PC-9 (cell line): Measurements from ENCODE around the gene MMAA. TPM values are rescaled to one million over a fixed set of nuclear protein-coding genes. Genes with fewer than 3 reads are reported as not detected.

Experiments
- BruUV-seq: library from RNA; stranded (reverse); fragments of 400-500 nt; replicated peaks from 2 replicates; lab custom pipeline; 2021; lab: Mats Ljungman, UMichigan
- CTCF ChIA-PET: fragments of 300-600 bp; sonication (Branson Sonifier 250); formaldehyde crosslinking; loops from one replicate; lab custom pipeline; 2022; ENCODE audit warnings: antibody characterized with exemption; lab: Charles Lee
- POLR2A ChIA-PET: fragments of 300-600 bp; sonication (Branson Sonifier 250); formaldehyde crosslinking; loops from one replicate; lab custom pipeline; 2022; ENCODE audit warnings: antibody characterized with exemption; ENCODE audit not compliant: unreplicated experiment; lab: Charles Lee
- DNase-seq, 2 experiments: peaks; one replicate each; pipeline versions ENCODE4 v3.0.0 to v3.0.0-alpha.2; 2015 to 2022; ENCODE audit warnings: mixed read lengths in 1 of 2
- H2AFZ ChIP-seq: fragments of 200-600 bp; sonication (generic); 2 replicates; pipeline ENCODE4 v1.8.1; 2017; ENCODE audit warnings: antibody characterized with exemption
- H3F3A ChIP-seq: fragments of 200-600 bp; sonication (generic); 2 replicates; pipeline ENCODE4 v1.8.1; 2017; ENCODE audit warnings: antibody characterized with exemption, mild to moderate bottlenecking, low read depth; ENCODE audit not compliant: insufficient read depth
- H3K27ac ChIP-seq: fragments of 200-600 bp; sonication (generic); 2 replicates; pipeline ENCODE4 v1.6.1; 2016; ENCODE audit warnings: mixed run types
- H3K27me3 ChIP-seq: fragments of 200-600 bp; sonication (generic); 2 replicates; pipeline ENCODE4 v1.6.1; 2016; ENCODE audit warnings: low read depth, mixed run types; ENCODE audit not compliant: insufficient read depth
- H3K36me3 ChIP-seq: fragments of 200-600 bp; sonication (generic); 2 replicates; pipeline ENCODE4 v1.6.1; 2016; ENCODE audit warnings: low read depth, mixed run types
- H3K4me1 ChIP-seq: fragments of 200-600 bp; sonication (generic); replicated peaks from 2 replicates; pipeline ENCODE4 v1.6.1; 2016; ENCODE audit warnings: mixed run types; ENCODE audit not compliant: insufficient read depth
- H3K4me2 ChIP-seq: fragments of 200-600 bp; sonication (generic); 2 replicates; pipeline ENCODE4 v1.6.1; 2017; ENCODE audit warnings: mixed run types
- H3K4me3 ChIP-seq: fragments of 200-600 bp; sonication (generic); 2 replicates; pipeline ENCODE4 v1.6.1; 2016; ENCODE audit warnings: mixed run types
- H3K79me2 ChIP-seq: fragments of 200-600 bp; sonication (generic); 2 replicates; pipeline ENCODE4 v1.6.1; 2017; ENCODE audit warnings: low read depth, mixed run types
- H3K9me2 ChIP-seq: fragments of 200-600 bp; sonication (generic); 2 replicates; pipeline ENCODE4 v1.8.1; 2017; ENCODE audit warnings: mild to moderate bottlenecking; ENCODE audit not compliant: insufficient read depth
- H3K9me3 ChIP-seq: fragments of 200-600 bp; sonication (generic); 2 replicates; pipeline ENCODE4 v1.8.1; 2016; ENCODE audit warnings: low read depth; ENCODE audit not compliant: insufficient read depth
- H4K20me1 ChIP-seq: fragments of 200-600 bp; sonication (generic); 2 replicates; pipeline ENCODE4 v1.8.1; 2017; ENCODE audit not compliant: insufficient read depth
- EZH2 ChIP-seq: fragments of 200-600 bp; sonication (generic); IDR thresholded peaks from 2 replicates; pipeline ENCODE4 v1.8.0; 2017; ENCODE audit warnings: antibody characterized with exemption, low read depth
- intact Hi-C: fragments of 100-400 bp; cut with micrococcal nuclease; formaldehyde crosslinking; loops from one replicate; pipeline ENCODE4 v1.10.0; 2022; ENCODE audit not compliant: unreplicated experiment
- total RNA-seq: library from RNA; stranded (reverse); gene quantifications from 2 replicates; pipeline ENCODE4 v1.2.3, GENCODE V29; 2021
- TF ChIP-seq, protein P1 (sequence below): fragments of 200-600 bp; sonication (generic); conservative IDR thresholded peaks from 2 replicates; pipeline ENCODE4 v1.6.1; 2017; ENCODE audit warnings: mixed run types, antibody characterized with exemption, mild to moderate bottlenecking, moderate library complexity

MMAA gene
- total RNA-seq, 1 experiment from 2014 or later, result 6.3 TPM

DNA sequence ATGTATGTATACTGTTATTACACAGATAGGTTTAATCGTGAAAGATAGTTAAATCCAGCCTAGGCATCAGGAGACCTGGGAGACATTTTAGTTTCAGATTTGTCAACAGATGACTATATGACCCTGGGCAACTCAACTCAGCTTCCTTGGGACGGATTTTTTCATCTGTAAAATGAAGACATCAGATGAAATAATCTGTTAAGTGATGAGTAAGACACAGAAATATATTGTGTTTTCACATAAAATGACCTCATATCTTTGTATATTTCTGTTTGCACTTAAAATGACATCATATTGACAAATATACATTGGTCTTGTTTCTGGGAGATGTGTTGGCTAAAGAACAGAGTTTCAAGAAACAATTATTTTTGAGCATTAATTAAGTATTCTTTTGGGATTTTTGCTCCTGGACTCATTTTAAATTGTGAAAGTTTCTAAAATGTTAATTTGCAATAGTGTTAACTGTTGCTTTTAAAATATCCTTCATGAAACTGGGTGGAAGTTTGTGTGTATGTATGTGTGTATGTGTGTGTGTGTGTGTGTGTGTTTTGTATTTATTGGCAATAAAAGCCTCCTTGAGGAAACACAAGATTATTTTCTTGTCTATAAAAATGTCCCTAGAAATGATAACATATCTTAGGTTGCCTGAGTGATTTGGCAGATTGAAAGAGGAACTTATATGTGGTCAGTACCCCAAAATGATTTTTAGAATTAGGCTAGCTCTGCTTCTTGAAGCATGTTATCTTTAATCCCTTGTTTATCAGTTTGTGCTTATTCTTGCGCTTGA lies 29.1 kb upstream of the MMAA start:
- H4K20me1 ChIP-seq, result no peaks in the 10 kb centered on the region
- no peaks in the 10 kb centered on the region for H3K27me3 ChIP-seq
- no TSS peak for BruUV-seq
- no peaks in the 10 kb centered on the region for H3F3A ChIP-seq
- no peak for TF ChIP-seq EZH2
- TF ChIP-seq, protein P1, sequence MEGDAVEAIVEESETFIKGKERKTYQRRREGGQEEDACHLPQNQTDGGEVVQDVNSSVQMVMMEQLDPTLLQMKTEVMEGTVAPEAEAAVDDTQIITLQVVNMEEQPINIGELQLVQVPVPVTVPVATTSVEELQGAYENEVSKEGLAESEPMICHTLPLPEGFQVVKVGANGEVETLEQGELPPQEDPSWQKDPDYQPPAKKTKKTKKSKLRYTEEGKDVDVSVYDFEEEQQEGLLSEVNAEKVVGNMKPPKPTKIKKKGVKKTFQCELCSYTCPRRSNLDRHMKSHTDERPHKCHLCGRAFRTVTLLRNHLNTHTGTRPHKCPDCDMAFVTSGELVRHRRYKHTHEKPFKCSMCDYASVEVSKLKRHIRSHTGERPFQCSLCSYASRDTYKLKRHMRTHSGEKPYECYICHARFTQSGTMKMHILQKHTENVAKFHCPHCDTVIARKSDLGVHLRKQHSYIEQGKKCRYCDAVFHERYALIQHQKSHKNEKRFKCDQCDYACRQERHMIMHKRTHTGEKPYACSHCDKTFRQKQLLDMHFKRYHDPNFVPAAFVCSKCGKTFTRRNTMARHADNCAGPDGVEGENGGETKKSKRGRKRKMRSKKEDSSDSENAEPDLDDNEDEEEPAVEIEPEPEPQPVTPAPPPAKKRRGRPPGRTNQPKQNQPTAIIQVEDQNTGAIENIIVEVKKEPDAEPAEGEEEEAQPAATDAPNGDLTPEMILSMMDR, result no peak
- H3K27ac ChIP-seq, result no peak overlapping the region
- no peaks in the 10 kb centered on the region for H3K36me3 ChIP-seq
- no peaks in the 10 kb centered on the region for H3K9me2 ChIP-seq
- CTCF ChIA-PET, result no interaction called here
- H3K4me2 ChIP-seq, result no peak overlapping the region
- POLR2A ChIA-PET, result no interaction called here
- intact Hi-C loops, result no loop called here
- no peak overlapping the region for H2AFZ ChIP-seq
- DNase-seq, result no peak
- H3K9me3 ChIP-seq, result no peaks in the 10 kb centered on the region
- no peaks in the 10 kb centered on the region for H3K79me2 ChIP-seq
- no peak overlapping the region for H3K4me3 ChIP-seq
- H3K4me1 ChIP-seq, result no peaks in the 10 kb centered on the region

DNA sequence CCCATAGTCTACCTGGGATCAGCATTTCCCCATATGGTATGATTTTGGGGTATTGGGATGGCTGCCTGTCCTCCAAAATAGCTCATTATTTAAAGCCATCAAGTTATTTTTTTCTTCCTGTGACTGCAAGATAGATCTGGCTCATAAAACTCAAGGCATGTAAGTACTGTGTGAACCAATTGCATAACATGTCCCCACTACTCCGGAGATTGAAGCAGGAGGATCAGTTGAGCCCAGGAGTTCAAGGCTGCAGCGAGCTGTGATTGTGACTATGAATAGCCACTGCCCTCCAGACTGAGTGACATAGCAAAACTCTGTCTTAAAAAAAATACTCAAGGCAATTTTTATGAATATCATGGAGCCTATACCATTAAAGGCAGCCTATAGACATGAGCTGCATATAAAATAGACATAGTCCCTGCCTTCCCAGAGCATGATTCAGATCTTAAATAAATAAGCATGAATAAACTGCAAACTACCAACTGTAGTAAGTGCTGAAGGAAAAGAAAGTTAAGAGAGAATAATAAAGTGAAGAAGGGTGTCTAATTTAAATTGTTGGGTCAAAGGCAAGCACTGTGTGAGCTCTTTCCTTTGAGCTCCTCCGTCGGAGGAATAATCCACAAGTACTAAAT lies 16.9 kb upstream of the MMAA start:
- Histone ChIP-seq H3K27ac (no peak overlapping the region), H3K9me3 (no peaks in the 10 kb centered on the region), H3K36me3 (no peaks in the 10 kb centered on the region), H3K9me2 (no peaks in the 10 kb centered on the region), H3K4me2 (no peak overlapping the region), H2AFZ (no peak overlapping the region), H4K20me1 (no peaks in the 10 kb centered on the region), H3K4me3 (no peak overlapping the region), H3K4me1 (no peaks in the 10 kb centered on the region), H3K27me3 (no peaks in the 10 kb centered on the region), H3K79me2 (no peaks in the 10 kb centered on the region), H3F3A (no peaks in the 10 kb centered on the region)
- TF ChIP-seq, protein P1, result no peak
- TF ChIP-seq EZH2, result no peak
- BruUV-seq, result no TSS peak
- POLR2A ChIA-PET, result no interaction called here
- CTCF ChIA-PET, result no interaction called here
- DNase-seq, result no peak
- intact Hi-C loops, result no loop called here

DNA sequence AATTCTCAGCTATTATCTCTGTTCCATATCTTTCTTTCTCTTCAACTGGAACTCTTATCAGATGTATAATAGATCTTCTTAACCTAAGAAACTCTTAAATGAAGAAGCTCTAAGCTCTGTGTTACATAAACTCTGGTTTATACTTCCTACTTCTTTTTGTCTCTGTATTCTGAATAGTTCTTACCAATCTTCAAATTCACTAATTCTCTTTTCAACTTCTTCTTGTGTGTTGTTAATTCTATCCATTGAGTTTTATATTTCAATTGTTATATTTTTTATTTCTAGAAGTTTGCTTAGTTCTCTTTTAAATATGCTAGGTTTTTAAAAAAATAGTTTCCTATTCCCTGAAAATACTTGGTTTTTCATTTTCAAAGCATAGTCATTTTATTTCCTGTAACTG lies 13.2 kb upstream of the MMAA start:
- Histone ChIP-seq H3K79me2 (no peaks in the 10 kb centered on the region), H3K27me3 (no peaks in the 10 kb centered on the region), H3K27ac (no peak overlapping the region), H3K4me1 (no peaks in the 10 kb centered on the region), H4K20me1 (no peaks in the 10 kb centered on the region), H3K9me2 (no peaks in the 10 kb centered on the region), H2AFZ (no peak overlapping the region), H3F3A (no peaks in the 10 kb centered on the region), H3K4me3 (no peak overlapping the region), H3K9me3 (no peaks in the 10 kb centered on the region; the same call in 1 of the 2 replicates), H3K36me3 (no peaks in the 10 kb centered on the region), H3K4me2 (no peak overlapping the region)
- no peak for DNase-seq
- intact Hi-C loops, result no loop called here
- TF ChIP-seq, protein P1, result no peak
- TF ChIP-seq EZH2, result no peak
- BruUV-seq, result no TSS peak
- CTCF ChIA-PET, result no interaction called here
- POLR2A ChIA-PET, result no interaction called here
